Spleen (tissue), 7 donors: ENCODE measurements around the gene NACAD.

Experiments used
- CTCF ChIP-seq, 11 experiments: fragments of 200-600 bp in 7 of 11; fragments of 450-650 bp in 4 of 11; sonication (generic) in 4 of 11; IDR thresholded peaks in 8 of 11; conservative IDR thresholded peaks in 3 of 11; 1 replicate in 7 of 11; 2 replicates in 4 of 11; pipeline versions ENCODE4 v1.4.0 to v1.8.0; 2016 to 2021; ENCODE audit warnings: antibody characterized with exemption in 11 of 11, inconsistent platforms in 4 of 11, mild to moderate bottlenecking in 1 of 11
- POLR2A ChIP-seq, 3 donors: fragments of 450-650 bp; IDR thresholded peaks; one replicate each; pipeline ENCODE4 v1.5.1; 2017; ENCODE audit warnings: antibody characterized with exemption in 3 of 3, mild to moderate bottlenecking in 1 of 3
- donor health status: DM: no; HTN: no; CAD: no; lungs with moderate emphysema.
- donor health status: DM: no; HTN: no; CAD: no.
- donor health status: DM: no; HTN: no; CAD: no.

GRCh38 chr7:45101748-45102147, 13.0 kb upstream of the NACAD start:
- TF ChIP-seq CTCF (IDR thresholded peaks at IDR 0.05 in 8 of 11, conservative IDR thresholded peaks at IDR 0.05 in 3 of 11) (no peak), POLR2A (IDR thresholded peaks at IDR 0.05) (no peak)
